Measurements from ENCODE around the gene CSNK1G2.

The CSNK1G2 gene

GRCh38 chr19:1920644-1921043 is 20.3 kb upstream of the CSNK1G2 start:
- DNase-seq: no peak

- no peak for DNase-seq
Measured at GRCh38 chr19:1921326-1921725, 19.6 kb upstream of the CSNK1G2 start.

- DNase-seq: no peak
Measured at GRCh38 chr19:1921825-1922224, 19.1 kb upstream of the CSNK1G2 start.

DNA sequence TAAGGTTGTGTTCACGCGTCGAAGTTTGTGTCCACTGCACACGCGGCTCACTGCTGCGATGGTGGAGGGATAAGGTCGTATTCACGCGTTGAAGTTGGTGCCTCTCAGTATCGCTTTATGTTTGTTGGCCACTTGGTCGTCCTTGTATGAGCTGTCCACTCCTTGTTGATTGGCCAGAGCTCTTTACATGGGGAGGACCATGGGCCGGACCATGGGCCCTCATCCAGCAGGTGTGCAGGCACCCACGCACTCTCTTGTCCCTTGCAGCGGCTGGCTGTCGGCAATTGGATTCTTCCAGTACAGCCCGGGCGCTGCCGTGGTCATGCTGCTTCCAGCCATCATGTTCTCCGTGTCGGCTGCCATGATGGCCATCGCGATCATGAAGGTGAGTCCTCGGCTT is 18.2 kb upstream of the CSNK1G2 start:
- DNase-seq: no peak

- DNase-seq: no peak
Measured at GRCh38 chr19:1923319-1923718, 17.7 kb upstream of the CSNK1G2 start.

DNA sequence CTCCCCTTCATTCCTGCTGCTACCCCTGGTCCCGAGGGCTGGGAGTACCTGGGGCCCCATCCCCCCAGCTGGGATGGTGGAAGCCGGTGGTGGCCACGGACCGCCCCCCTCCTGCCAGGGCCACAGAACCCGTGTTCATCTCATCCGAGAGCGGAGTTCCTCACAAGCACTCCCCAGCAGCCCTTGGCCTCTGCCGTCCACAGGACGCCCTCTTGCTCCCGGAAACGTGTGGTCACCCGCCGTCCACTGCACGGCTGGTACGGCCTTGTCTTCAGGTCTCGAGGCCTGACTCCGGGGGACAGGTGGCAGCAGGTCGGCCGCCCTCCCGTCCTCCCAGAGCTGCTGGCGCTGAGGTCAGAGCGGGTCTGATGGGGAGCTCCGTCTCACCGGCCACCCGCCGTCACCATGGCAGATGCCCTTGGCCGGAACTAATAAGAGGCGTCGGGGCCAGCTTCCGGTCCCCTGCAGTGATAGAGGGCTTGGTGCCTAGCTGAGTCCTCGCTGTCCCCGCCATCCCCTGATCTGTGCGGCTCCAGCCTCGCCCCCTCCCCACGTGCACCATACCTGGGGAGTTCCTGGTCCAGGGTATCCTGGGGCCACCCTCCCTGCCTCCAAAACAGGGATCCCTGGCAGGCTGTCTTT is 16.5 kb upstream of the CSNK1G2 start:
- DNase-seq: no peak

GRCh38 chr19:1925544-1925943 is 15.4 kb upstream of the CSNK1G2 start:
- DNase-seq: no peak

GRCh38 chr19:1929021-1929742 is 11.8 kb upstream of the CSNK1G2 start:
- peak; percentile 71 for DNase-seq

DNA sequence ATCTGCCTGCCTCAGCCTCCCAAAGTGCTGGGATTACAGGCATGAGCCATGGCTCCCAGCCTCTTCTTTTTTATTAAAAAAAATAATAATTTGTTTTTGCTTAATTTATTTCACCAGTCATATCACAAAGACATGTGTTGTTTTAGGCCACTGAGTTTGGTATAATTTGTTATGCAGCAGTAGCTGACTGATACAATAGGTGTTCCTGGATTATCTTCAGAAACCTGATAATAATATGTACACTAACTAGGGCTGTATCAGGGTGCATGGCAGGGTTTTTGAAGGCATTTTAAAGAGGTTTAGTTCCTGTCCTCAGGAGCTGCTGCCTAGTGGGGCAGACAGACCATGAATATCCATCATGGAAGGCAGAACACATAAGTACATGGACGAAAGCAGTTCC is 9.5 kb upstream of the CSNK1G2 start:
- no peak for DNase-seq

DNA sequence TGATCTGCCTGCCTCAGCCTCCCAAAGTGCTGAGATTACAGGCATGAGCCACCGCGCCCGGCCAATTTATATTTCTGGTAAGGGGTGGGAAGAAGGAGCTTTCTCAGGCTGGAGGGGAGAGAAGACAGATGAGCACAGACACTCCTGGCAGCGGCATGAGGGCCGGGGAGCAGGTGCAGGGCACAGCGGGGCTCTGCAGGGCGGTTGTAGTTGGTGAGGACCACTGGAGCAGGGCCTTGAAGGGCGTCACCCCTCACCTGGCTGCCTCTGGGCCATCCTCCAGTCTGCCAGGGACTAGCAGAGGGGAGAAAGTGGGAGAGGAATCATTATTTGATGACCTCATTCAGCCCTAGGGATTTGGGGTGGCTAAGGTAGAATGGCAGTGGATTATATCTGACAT is 8.6 kb upstream of the CSNK1G2 start:
- DNase-seq: no peak

GRCh38 chr19:1933244-1933643 is 7.7 kb upstream of the CSNK1G2 start:
- no peak for DNase-seq

DNA sequence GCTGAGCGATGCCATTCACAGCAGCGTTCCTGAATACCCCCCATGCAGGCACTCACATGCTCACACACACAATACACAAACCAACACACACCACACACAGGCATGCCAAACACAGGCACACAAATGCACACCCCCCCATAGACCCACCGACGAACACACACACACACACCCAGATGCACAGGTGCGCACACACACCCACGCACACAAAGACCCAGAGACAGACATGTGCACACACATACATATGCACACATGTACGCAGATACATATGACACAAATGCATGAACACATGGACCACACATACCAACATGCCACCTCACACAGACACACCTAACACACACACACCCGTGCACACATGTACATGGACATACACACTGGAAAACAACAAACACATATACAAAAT is 7.0 kb upstream of the CSNK1G2 start:
- DNase-seq: no peak

DNA sequence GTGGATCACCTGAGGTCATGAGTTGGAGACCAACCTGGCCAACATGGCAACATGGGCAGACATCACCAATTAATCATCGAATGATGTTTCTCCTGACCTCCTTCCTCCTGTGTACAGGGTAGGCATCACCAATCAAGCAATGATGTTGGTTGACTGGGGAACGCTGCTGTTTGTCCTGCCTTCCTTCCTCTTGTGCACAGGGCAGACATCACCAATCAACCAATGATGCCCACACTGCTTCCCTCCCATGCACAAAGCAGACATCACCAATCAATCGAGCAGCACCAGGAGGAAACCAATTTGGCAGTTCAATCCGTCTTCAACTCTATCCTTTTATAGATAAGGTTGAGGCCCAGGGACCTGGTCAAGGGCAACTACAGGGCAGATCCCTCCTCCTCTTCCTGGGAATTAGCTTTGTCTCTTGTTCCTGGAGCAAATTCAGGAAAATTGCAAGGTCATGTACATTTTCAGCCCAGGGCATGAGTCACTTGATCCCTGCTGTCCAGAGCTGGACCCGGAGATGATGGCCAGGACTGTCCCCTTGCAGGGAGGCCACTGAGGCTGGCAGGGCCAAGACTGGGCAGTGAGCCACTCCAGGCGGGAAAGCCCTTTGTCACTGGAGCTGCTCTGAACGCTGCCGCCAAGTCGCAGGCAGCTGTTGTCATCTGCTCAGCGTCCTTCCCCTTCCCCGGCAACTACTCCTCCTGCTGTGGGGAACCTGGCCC is 5.3 kb upstream of the CSNK1G2 start:
- peak; percentile 21 for DNase-seq

DNA sequence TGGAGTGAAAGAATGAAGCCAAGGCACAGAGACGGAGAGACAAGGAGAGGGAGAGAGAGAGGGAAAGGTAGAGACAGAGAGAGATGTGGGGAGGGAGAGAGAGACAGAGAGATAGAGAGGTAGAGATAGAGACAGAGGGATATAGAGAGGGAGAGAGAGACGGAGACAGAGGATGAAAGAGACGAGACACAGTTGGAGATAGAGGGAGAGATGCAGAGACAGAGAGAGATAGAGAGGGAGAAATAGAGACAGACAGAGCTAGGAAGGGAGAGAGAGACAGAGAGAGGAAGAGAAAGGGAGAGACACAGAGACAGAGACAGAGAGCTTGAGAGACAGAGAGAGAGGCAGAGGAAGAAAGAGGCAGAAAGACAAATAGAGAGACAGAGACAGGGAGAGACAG is 4.5 kb upstream of the CSNK1G2 start:
- no peak for DNase-seq

DNA sequence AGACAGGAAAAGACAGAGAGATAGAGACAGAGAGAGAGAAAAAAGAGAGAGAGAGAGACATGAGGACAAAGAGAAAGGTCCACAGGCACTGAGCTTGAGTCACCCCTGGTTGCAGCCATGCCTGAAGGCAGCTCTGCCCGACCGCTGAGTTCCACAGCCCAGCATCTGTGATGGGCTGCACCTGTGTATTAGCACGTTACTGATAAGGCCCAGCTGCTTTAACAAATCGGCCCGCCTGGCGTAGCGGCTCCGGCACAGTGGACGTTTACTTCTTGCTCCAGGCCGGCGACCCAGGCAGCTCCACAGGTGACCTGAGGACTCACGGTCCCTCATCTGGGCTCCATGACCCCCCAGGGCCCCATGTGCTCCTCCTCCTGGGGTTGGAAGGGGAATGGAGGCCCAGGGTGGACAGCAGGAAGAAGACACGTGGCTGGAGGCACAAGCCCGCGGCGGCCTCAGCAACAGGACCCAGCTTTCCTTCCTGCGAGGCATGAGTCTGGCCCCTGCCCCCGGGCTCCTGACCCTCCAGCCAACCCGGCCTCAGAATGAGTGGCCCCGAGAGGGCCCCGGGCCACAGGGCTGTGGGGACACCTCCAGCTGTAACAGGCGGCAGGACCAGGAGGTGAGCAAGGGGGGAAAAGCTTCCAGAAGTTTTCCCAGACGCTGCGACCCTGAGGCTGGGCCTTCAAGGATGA is 3.9 kb upstream of the CSNK1G2 start:
- no peak for DNase-seq

GRCh38 chr19:1938071-1938470 is 2.9 kb upstream of the CSNK1G2 start:
- DNase-seq: no peak

- DNase-seq: peak; percentile 47
Measured at GRCh38 chr19:1942078-1942933, 1.3 kb downstream of the CSNK1G2 start.

- no peak for DNase-seq
Measured at GRCh38 chr19:1942934-1943555, 2.1 kb downstream of the CSNK1G2 start.

DNA sequence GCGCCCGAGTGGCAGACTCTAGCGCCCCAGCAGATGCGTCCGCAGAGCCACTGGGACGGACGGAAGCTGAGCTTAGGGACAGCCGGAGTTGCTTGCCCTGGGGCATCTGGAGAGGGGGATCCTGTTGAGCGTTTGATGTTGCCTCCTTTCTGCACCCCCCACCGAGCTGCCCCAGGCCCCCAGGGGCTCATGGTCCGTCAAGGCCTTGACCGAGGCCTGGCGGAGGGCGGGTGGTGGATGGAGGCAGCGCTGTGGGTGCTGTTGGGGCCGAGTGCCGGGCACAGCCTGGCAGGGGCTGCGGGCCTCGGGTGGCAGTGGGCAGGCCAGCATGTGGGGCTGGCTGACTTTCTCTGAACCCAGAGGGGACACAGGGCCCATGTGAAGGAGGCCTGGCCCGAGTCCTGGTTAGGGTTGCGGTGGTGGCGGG is 2.7 kb downstream of the CSNK1G2 start:
- DNase-seq: no peak

GRCh38 chr19:1944088-1944915 is 3.3 kb downstream of the CSNK1G2 start:
- no peak for DNase-seq

DNA sequence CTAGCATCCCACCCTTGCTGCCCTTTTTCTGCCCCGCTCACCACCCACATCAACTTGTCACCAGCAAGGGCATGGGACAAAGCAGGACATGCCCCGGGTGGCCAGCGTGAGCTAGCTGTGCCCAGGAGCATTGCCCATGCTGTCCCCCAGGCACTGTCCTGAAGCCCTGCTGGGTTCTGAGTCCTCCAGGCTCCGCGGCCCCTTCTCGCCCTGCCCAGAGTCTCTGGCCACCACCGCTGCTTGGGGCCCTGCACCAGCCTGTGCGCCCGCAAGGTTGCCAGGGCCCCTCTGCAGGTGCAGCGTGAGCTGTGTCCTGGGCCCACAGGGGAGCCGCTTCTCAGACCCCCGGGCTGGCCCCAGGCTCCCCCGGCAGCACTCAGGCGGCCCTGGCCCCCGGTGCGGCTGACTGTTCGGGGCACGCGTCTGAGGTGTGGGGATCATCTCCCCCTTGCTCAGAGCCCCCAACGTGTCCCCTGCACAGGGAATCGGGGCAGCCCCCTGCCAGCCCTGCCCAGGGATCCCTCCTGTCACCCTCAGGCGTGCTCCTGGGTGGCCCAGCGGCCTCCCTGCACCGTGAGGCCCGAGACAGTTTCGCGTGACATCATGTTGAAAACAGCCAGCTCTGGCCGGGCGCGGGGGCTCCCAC is 4.1 kb downstream of the CSNK1G2 start:
- no peak for DNase-seq

Measured in NCI-H2029 (cell line).